HEK293 (cell line): Measurements from ENCODE around the gene HMGB2.

Source experiments
- CTCF ChIA-PET: fragments of 350-600 bp; formaldehyde crosslinking; extraction: SDS; loops from one replicate; lab custom pipeline; 2021; ENCODE audit warnings: antibody characterized with exemption; lab: Yijun Ruan, JAX
- POLR2A ChIA-PET: fragments of 300-600 bp; formaldehyde crosslinking; extraction: SDS; loops from one replicate; lab custom pipeline; 2020; ENCODE audit warnings: antibody characterized with exemption, inconsistent platforms; lab: Yijun Ruan, JAX
- H3K27ac ChIP-seq: fragments of 200-500 bp; sonication (Bioruptor generic); 2 replicates; pipeline ENCODE4 v1.5.1; 2014; ENCODE audit warnings: low read depth, low read length, control low read depth, inconsistent platforms; ENCODE audit errors: extremely low read depth
- H3K36me3 ChIP-seq, 2 experiments: fragments of 200-500 bp in 1 of 2; sonication (Bioruptor generic) in 1 of 2; 1 replicate in 1 of 2; 2 replicates in 1 of 2; pipeline ENCODE4 v1.5.1; 2014 to 2017; ENCODE audit warnings: inconsistent platforms in 2 of 2, low read length in 2 of 2; ENCODE audit not compliant: control insufficient read depth in 2 of 2, insufficient read depth in 1 of 2
- H3K4me1 ChIP-seq: fragments of 200-500 bp; sonication (Bioruptor generic); 2 replicates; pipeline ENCODE4 v1.5.1; 2014; ENCODE audit warnings: mild to moderate bottlenecking, low read length, inconsistent platforms; ENCODE audit not compliant: control insufficient read depth, insufficient read depth
- H3K4me3 ChIP-seq: 2 replicates; pipeline ENCODE4 v1.5.1; 2011; ENCODE audit warnings: low read depth, mild to moderate bottlenecking, control low read depth, low read length, moderate library complexity
- H3K9me3 ChIP-seq: fragments of 200-500 bp; sonication (Bioruptor generic); 2 replicates; pipeline ENCODE4 v1.5.1; 2014; ENCODE audit warnings: low read depth, low read length, inconsistent platforms; ENCODE audit not compliant: control insufficient read depth, insufficient read depth
- EGR2 ChIP-seq: fragments of 450-650 bp; formaldehyde crosslinking; IDR thresholded peaks from 2 replicates; pipeline ENCODE4 v1.5.1; 2016; ENCODE audit warnings: low read depth, missing biosample characterization, missing genetic modification characterization
- GLIS1 ChIP-seq: fragments of 450-650 bp; formaldehyde crosslinking; IDR thresholded peaks from 2 replicates; pipeline ENCODE4 v1.5.1; 2016; ENCODE audit warnings: missing biosample characterization, missing genetic modification characterization
- KLF10 ChIP-seq: fragments of 450-650 bp; IDR thresholded peaks from 2 replicates; pipeline ENCODE4 v1.5.1; 2018; ENCODE audit warnings: missing biosample characterization, mild to moderate bottlenecking, missing genetic modification characterization
- KLF16 ChIP-seq: fragments of 450-650 bp; formaldehyde crosslinking; IDR thresholded peaks from 2 replicates; pipeline ENCODE4 v1.5.1; 2017; ENCODE audit warnings: missing biosample characterization, missing genetic modification characterization
- MZF1 ChIP-seq: fragments of 450-650 bp; formaldehyde crosslinking; IDR thresholded peaks from 2 replicates; pipeline ENCODE4 v1.5.1; 2017; ENCODE audit warnings: missing biosample characterization, missing genetic modification characterization, borderline replicate concordance
- PRDM1 ChIP-seq: fragments of 450-650 bp; formaldehyde crosslinking; IDR thresholded peaks from 2 replicates; pipeline ENCODE4; 2016; ENCODE audit warnings: missing biosample characterization, missing genetic modification characterization
- SALL2 ChIP-seq: fragments of 450-650 bp; formaldehyde crosslinking; IDR thresholded peaks from 2 replicates; pipeline ENCODE4 v1.5.0; 2017; ENCODE audit warnings: missing biosample characterization, mild to moderate bottlenecking, missing genetic modification characterization, borderline replicate concordance
- ZBTB17 ChIP-seq: fragments of 450-650 bp; formaldehyde crosslinking; IDR thresholded peaks from 2 replicates; pipeline ENCODE4 v1.5.1; 2016; ENCODE audit warnings: missing biosample characterization, missing genetic modification characterization
- ZBTB20 ChIP-seq: fragments of 450-650 bp; formaldehyde crosslinking; IDR thresholded peaks from 2 replicates; pipeline ENCODE4 v1.5.1; 2016; ENCODE audit warnings: missing biosample characterization, missing genetic modification characterization
- ZBTB8A ChIP-seq: fragments of 450-650 bp; formaldehyde crosslinking; IDR thresholded peaks from 2 replicates; pipeline ENCODE4 v1.5.1; 2016; ENCODE audit warnings: missing biosample characterization, missing genetic modification characterization
- ZFP3 ChIP-seq: fragments of 450-650 bp; formaldehyde crosslinking; IDR thresholded peaks from 2 replicates; pipeline ENCODE4 v1.5.1; 2016; ENCODE audit warnings: low read depth, missing biosample characterization, missing genetic modification characterization
- ZNF174 ChIP-seq: fragments of 450-650 bp; formaldehyde crosslinking; IDR thresholded peaks from 2 replicates; pipeline ENCODE4 v1.5.0; 2017; ENCODE audit warnings: missing biosample characterization, mild to moderate bottlenecking, missing genetic modification characterization
- ZNF248 ChIP-seq: fragments of 450-650 bp; formaldehyde crosslinking; IDR thresholded peaks from 2 replicates; pipeline ENCODE4 v1.5.1; 2017; ENCODE audit warnings: missing biosample characterization, missing genetic modification characterization
- ZNF366 ChIP-seq: fragments of 450-650 bp; formaldehyde crosslinking; conservative IDR thresholded peaks from 2 replicates; pipeline ENCODE4 v1.5.1; 2016; ENCODE audit warnings: missing biosample characterization, missing genetic modification characterization
- ZNF391 ChIP-seq: fragments of 450-650 bp; formaldehyde crosslinking; IDR thresholded peaks from 2 replicates; pipeline ENCODE4 v1.5.1; 2016; ENCODE audit warnings: low read depth, missing biosample characterization, missing genetic modification characterization, borderline replicate concordance
- ZNF529 ChIP-seq: fragments of 450-650 bp; formaldehyde crosslinking; IDR thresholded peaks from 2 replicates; pipeline ENCODE4 v1.5.1; 2017; ENCODE audit warnings: missing genetic modification characterization, missing biosample characterization; ENCODE audit not compliant: insufficient replicate concordance
- ZNF530 ChIP-seq: fragments of 450-650 bp; formaldehyde crosslinking; IDR thresholded peaks from 2 replicates; pipeline ENCODE4 v1.5.1; 2016; ENCODE audit warnings: low read depth, missing biosample characterization, missing genetic modification characterization
- ZNF624 ChIP-seq: fragments of 450-650 bp; formaldehyde crosslinking; IDR thresholded peaks from 2 replicates; pipeline ENCODE4 v1.5.1; 2017; ENCODE audit warnings: missing biosample characterization, missing genetic modification characterization
- ZNF626 ChIP-seq: fragments of 450-650 bp; sonication (Bioruptor Pico); formaldehyde crosslinking; IDR thresholded peaks from 2 replicates; pipeline ENCODE4 v1.5.1; 2018; ENCODE audit warnings: missing biosample characterization, missing genetic modification characterization, inconsistent platforms
- ZNF629 ChIP-seq: fragments of 450-650 bp; formaldehyde crosslinking; IDR thresholded peaks from 2 replicates; pipeline ENCODE4 v1.5.1; 2017; ENCODE audit warnings: missing biosample characterization, missing genetic modification characterization
- ZNF707 ChIP-seq: fragments of 450-650 bp; formaldehyde crosslinking; IDR thresholded peaks from 2 replicates; pipeline ENCODE4 v1.5.1; 2016; ENCODE audit warnings: missing biosample characterization, missing genetic modification characterization
- TF ChIP-seq, protein P1 (sequence below): fragments of 450-650 bp; formaldehyde crosslinking; IDR thresholded peaks from 2 replicates; pipeline ENCODE4 v1.5.1; 2016; ENCODE audit warnings: missing biosample characterization, missing genetic modification characterization
- TF ChIP-seq, protein P2 (sequence below): fragments of 450-650 bp; formaldehyde crosslinking; IDR thresholded peaks from 2 replicates; pipeline ENCODE4 v1.5.1; 2016; ENCODE audit warnings: missing biosample characterization, missing genetic modification characterization
- TF ChIP-seq, protein P3 (sequence below): fragments of 450-650 bp; formaldehyde crosslinking; IDR thresholded peaks from 2 replicates; pipeline ENCODE4 v1.5.1; 2016; ENCODE audit warnings: missing biosample characterization, missing genetic modification characterization
- TF ChIP-seq, protein P4 (sequence below): fragments of 450-650 bp; formaldehyde crosslinking; IDR thresholded peaks from 2 replicates; pipeline ENCODE4 v1.5.1; 2016; ENCODE audit warnings: missing biosample characterization, missing genetic modification characterization

Gene HMGB2

DNA sequence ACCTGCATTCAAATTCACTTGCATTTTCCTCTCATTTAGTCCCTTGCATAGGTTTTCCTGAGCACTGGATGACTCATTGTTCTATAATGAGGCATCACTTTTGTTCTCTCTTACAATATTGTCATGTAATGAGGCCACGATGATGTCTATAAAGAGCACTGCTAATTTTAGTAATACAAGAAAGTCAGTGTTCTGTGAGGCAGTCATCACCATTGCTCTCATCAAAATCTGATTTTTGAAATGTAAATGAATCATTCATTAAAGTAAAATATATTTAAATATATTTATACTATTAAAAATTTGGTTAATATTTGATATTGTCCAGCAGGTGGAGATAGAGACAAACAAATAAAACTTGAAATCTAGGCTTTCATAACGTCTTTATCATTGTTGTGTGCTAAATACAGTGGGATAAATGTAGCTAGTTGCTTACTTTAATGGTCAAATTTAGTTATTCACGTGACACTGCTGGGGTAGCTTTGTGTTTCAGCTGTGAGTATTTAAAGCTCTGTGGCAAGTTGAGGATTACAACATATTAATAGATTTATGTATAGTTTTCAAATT lies 15.4 kb downstream of the HMGB2 start:
- POLR2A ChIA-PET, result interaction anchor here (1.9 kb wide), 1 partner anchor 15 kb away, joined by 13 read pairs; the partner anchor contains the start of gene HMGB2
- no peaks in the 10 kb centered on the region for H3K4me1 ChIP-seq
- TF ChIP-seq ZNF624 (tag by site-specific recombination), result no peak
- TF ChIP-seq ZNF248, result no peak
- TF ChIP-seq EGR2 (tag by site-specific recombination), result no peak
- TF ChIP-seq, protein P1, sequence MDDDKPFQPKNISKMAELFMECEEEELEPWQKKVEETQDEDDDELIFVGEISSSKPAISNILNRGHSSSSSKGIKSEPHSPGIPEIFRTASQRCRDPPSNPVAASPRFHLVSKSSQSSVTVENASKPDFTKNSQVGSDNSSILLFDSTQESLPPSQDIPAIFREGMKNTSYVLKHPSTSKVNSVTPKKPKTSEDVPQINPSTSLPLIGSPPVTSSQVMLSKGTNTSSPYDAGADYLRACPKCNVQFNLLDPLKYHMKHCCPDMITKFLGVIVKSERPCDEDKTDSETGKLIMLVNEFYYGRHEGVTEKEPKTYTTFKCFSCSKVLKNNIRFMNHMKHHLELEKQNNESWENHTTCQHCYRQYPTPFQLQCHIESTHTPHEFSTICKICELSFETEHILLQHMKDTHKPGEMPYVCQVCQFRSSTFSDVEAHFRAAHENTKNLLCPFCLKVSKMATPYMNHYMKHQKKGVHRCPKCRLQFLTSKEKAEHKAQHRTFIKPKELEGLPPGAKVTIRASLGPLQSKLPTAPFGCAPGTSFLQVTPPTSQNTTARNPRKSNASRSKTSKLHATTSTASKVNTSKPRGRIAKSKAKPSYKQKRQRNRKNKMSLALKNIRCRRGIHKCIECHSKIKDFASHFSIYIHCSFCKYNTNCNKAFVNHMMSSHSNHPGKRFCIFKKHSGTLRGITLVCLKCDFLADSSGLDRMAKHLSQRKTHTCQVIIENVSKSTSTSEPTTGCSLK (tag by site-specific recombination), result no peak
- peak; percentile 62 for TF ChIP-seq ZBTB17
- peak; percentile 40; the same call in 1 of the 2 replicates for TF ChIP-seq PRDM1
- TF ChIP-seq ZBTB8A (tag by site-specific recombination), result no peak
- TF ChIP-seq ZNF366 (tag by site-specific recombination), result peak; percentile 28; the same call in 1 of the 2 replicates
- TF ChIP-seq ZNF626 (tag by site-specific recombination), result no peak
- TF ChIP-seq MZF1 (tag by site-specific recombination), result no peak
- no peak for TF ChIP-seq ZNF707 (tag by site-specific recombination)
- TF ChIP-seq ZNF530 (tag by site-specific recombination), result no peak
- no peak for TF ChIP-seq ZNF529 (tag by site-specific recombination)
- TF ChIP-seq ZFP3 (tag by site-specific recombination), result no peak
- no peak for TF ChIP-seq ZNF391 (tag by site-specific recombination)
- TF ChIP-seq, protein P2, sequence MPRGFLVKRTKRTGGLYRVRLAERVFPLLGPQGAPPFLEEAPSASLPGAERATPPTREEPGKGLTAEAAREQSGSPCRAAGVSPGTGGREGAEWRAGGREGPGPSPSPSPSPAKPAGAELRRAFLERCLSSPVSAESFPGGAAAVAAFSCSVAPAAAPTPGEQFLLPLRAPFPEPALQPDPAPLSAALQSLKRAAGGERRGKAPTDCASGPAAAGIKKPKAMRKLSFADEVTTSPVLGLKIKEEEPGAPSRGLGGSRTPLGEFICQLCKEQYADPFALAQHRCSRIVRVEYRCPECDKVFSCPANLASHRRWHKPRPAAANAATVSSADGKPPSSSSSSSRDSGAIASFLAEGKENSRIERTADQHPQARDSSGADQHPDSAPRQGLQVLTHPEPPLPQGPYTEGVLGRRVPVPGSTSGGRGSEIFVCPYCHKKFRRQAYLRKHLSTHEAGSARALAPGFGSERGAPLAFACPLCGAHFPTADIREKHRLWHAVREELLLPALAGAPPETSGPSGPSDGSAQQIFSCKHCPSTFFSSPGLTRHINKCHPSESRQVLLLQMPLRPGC (tag by site-specific recombination), result no peak
- no peak for TF ChIP-seq ZNF174 (tag by site-specific recombination)
- TF ChIP-seq SALL2, result no peak
- TF ChIP-seq GLIS1 (tag by site-specific recombination), result no peak
- no peak for TF ChIP-seq ZBTB20 (tag by site-specific recombination)
- TF ChIP-seq, protein P3, sequence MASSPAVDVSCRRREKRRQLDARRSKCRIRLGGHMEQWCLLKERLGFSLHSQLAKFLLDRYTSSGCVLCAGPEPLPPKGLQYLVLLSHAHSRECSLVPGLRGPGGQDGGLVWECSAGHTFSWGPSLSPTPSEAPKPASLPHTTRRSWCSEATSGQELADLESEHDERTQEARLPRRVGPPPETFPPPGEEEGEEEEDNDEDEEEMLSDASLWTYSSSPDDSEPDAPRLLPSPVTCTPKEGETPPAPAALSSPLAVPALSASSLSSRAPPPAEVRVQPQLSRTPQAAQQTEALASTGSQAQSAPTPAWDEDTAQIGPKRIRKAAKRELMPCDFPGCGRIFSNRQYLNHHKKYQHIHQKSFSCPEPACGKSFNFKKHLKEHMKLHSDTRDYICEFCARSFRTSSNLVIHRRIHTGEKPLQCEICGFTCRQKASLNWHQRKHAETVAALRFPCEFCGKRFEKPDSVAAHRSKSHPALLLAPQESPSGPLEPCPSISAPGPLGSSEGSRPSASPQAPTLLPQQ (tag by site-specific recombination), result no peak
- no peak for TF ChIP-seq KLF10 (tag by site-specific recombination)
- TF ChIP-seq, protein P4, sequence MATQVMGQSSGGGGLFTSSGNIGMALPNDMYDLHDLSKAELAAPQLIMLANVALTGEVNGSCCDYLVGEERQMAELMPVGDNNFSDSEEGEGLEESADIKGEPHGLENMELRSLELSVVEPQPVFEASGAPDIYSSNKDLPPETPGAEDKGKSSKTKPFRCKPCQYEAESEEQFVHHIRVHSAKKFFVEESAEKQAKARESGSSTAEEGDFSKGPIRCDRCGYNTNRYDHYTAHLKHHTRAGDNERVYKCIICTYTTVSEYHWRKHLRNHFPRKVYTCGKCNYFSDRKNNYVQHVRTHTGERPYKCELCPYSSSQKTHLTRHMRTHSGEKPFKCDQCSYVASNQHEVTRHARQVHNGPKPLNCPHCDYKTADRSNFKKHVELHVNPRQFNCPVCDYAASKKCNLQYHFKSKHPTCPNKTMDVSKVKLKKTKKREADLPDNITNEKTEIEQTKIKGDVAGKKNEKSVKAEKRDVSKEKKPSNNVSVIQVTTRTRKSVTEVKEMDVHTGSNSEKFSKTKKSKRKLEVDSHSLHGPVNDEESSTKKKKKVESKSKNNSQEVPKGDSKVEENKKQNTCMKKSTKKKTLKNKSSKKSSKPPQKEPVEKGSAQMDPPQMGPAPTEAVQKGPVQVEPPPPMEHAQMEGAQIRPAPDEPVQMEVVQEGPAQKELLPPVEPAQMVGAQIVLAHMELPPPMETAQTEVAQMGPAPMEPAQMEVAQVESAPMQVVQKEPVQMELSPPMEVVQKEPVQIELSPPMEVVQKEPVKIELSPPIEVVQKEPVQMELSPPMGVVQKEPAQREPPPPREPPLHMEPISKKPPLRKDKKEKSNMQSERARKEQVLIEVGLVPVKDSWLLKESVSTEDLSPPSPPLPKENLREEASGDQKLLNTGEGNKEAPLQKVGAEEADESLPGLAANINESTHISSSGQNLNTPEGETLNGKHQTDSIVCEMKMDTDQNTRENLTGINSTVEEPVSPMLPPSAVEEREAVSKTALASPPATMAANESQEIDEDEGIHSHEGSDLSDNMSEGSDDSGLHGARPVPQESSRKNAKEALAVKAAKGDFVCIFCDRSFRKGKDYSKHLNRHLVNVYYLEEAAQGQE (tag by site-specific recombination), result no peak
- peak; percentile 23; the same call in 1 of the 2 replicates for TF ChIP-seq ZNF629 (tag by site-specific recombination)
- no peak for TF ChIP-seq KLF16
- TF ChIP-seq, all 188 proteins: peak for 4
- Histone ChIP-seq H3K36me3 (peaks cover 0 to 61% of the 10 kb centered on the region in 2 experiments; a peak in 2 of 3 replicates), H3K4me3 (no peak overlapping the region), H3K27ac (no peak overlapping the region), H3K9me3 (no peaks in the 10 kb centered on the region)
- CTCF ChIA-PET, result interaction anchor here (0.6 to 1.7 kb wide), 17 partner anchors 9 to 305 kb away, joined by 3 to 13 read pairs (median 4); partner anchors contain the start of gene HMGB2
